GM18951 (cell line): Measurements from ENCODE around the gene MC1R.
"Not testable (repeated sequence)": the region's sequence is repeated elsewhere in the genome, so short reads cannot be mapped to it uniquely, and the experiment has no call there.

ENCODE experiments used
- POLR2A ChIP-seq: IDR thresholded peaks from 4 replicates; pipeline ENCODE4 v1.6.1; 2011; ENCODE audit warnings: mild to moderate bottlenecking; ENCODE audit not compliant: insufficient read length, insufficient read depth; ENCODE audit errors: extremely low read depth
- in situ Hi-C: fragments of 300-500 bp; cut with MboI; formaldehyde crosslinking; loops from one replicate; pipeline ENCODE4 v1.12.0; 2022; ENCODE audit warnings: low sequenced_read_pairs, mixed read lengths, inconsistent platforms; ENCODE audit not compliant: unreplicated experiment

The MC1R gene

GRCh38 chr16:89913408-89914387, 5.0 kb upstream of the MC1R start:
- in situ Hi-C loops, result no loop called here

DNA sequence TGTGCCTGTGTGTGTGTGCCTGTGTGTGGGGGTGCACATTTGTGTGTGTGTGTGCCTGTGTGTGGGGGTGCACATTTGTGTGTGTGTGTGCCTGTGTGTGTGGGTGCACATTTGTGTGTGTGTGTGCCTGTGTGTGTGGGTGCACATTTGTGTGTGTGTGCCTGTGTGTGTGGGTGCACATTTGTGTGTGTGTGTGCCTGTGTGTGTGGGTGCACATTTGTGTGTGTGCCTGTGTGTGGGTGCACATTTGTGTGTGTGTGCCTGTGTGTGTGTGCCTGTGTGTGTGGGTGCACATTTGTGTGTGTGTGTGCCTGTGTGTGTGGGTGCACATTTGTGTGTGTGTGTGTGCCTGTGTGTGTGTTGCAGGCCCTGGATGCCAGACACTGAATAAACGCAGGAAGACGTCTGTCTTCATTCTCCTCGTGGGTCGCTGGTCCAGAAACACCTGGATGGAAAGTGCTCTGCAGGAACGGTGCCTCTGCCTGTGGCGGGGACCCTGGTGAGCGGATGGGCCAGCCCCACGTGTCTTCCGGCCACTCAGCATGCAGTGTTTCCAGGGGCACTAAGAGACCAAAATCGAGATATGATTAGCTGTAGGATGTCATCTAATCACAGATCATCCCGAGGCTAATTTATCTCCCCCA, 3.9 kb upstream of the MC1R start:
- in situ Hi-C loops, result not testable (repeated sequence)

More at GRCh38 chr16:89913408-89914387, 5.0 kb upstream of the MC1R start:
- TF ChIP-seq POLR2A, result no peak

GRCh38 chr16:89915303-89916232, 3.1 kb upstream of the MC1R start:
- TF ChIP-seq POLR2A, result no peak

DNA sequence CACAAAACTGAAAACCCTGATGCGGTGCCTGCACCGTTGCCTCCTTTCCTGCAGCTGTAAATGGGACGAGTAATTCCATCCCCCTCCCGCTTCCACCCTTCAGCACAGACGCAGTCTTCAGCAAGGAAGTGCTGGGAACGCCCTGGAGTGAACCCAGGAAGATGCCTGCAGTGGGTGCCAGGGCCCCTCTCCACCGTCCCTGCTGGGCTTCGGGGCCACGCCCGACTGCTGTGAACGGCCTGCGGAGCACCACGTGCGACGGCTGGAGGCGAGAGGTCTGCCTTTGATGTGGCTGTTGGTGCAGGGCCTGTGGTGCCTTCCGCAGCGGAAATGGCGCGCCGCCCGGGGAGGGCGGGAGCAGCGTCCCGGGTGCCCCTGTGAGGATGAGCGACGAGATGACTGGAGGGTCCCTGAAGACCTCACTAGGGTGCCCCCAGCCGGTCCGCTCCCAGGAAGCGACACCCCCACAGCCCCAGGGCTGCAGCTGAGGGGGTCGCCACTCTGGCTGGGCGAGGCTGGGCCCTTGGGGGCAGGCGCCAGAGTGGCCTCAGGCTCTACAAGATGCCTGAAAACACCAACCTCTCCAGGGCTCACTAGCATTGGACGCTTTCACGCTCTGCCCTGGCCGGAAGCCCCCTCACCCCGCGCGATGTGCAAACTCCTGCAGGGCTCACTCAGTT, 749 bp upstream of the MC1R start:
- peak; percentile 52 for TF ChIP-seq POLR2A
- in situ Hi-C loops, result no loop called here

More at GRCh38 chr16:89915303-89916232, 3.1 kb upstream of the MC1R start:
- in situ Hi-C loops, result no loop called here

- in situ Hi-C loops, result no loop called here
- no peak for TF ChIP-seq POLR2A
Measured at GRCh38 chr16:89919535-89920406, 1.1 kb downstream of the MC1R start.

DNA sequence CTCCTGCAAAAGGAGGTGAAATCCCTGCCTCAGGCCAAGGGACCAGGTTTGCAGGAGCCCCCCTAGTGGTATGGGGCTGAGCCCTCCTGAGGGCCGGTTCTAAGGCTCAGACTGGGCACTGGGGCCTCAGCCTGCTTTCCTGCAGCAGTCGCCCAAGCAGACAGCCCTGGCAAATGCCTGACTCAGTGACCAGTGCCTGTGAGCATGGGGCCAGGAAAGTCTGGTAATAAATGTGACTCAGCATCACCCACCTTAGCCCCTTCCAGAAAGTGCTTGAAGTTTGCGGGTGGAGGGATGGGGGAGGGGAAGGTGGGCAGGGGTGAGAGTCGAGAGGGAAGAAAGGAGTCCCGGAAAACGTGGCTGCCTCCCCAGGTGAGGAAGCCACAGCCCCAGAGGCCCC, 2.1 kb downstream of the MC1R start:
- no peak for TF ChIP-seq POLR2A
- in situ Hi-C loops, result no loop called here

GRCh38 chr16:89921131-89921701, 2.6 kb downstream of the MC1R start:
- in situ Hi-C loops, result no loop called here
- no peak for TF ChIP-seq POLR2A

DNA sequence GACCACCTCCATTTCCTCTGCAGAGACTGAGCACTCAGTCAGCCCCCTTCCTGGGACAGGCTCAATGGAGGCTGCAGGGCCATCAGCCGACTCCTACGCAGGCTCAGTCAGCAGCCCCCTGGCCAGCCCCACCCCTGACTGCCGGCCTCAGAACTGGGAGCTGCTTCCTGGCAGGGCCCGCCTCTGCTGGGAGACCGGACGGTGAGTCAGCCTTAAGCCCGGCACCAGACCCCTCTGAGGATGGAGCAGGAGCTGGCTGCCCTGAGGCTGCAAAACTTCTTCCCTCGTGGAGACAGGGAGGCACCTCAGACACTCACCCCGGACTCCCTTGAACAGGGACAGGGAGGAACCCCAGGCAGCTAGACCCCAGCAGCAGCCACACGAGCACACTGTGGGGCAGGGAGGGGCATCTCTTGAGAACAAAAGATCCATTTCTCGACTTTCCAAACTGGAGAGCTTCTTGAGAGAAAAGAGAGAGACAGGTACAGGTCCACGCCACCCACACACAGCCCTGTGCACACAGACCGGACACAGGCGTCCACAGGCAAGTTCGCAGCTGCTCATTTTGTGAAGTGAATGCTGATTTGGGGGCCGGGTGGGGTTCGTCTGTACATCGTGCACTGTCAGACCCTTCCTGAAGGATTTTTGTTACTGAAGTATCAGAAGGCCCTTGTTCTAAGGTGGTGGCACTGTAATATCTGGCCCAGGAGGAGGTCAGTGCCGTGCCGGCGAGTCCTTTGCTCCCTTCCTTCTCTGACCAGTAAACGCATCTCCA, 3.2 kb downstream of the MC1R start:
- in situ Hi-C loops, result no loop called here
- TF ChIP-seq POLR2A, result no peak

DNA sequence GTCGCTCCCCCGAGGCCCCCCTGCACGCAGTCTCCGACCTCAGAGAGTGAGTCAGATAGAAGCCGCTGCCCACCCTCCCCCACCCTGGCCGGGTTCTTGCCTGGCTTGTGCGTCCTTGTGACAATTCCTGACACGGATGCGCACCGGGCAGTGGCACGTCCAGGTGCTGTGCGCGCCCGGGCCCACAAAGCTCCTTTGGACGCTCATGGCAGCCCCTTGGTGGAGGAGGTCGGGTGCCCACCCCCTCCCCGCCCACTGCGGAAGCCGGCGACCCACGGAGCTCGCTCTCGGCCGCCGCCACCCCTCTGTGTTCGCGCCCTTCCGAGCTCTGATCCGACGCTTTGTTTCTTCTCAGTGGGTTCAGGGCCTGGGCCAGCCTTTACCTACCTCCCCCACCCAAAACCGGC, 3.8 kb downstream of the MC1R start:
- TF ChIP-seq POLR2A, result no peak
- in situ Hi-C loops, result no loop called here

DNA sequence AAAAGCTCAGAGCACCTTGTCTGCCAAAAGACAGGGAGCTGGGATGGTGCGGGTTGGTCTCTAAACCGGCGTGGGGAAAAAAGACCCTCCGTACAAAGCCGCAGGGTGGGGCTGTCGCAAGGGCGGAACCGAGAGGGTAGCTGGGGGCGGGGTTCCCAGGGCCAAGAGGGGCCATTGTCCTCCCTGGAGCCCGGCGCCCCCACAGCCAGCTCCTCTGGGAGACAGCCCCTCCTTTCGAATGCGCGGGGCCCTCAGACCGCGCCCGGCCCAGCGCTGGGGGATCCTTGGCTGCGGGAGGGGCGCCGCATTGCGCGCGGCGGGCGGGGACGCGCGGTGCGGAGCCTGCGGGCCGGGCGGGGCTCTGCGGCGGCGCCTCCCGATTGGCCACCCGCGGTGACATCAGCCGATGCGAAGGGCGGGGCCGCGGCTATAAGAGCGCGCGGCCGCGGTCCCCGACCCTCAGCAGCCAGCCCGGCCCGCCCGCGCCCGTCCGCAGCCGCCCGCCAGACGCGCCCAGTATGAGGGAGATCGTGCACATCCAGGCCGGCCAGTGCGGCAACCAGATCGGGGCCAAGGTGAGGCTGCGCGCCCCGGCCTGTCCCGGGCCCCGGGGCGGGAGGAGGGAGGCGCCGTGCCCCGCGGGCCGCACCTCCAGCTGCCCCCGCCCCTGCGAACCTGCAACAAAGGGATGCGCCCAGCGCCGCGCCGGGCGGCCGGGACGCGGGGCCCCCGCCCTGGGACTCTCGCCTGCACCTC, 4.4 kb downstream of the MC1R start, which contains the start of gene TUBB3:
TUBB3 (plus strand) TSS at position 459 of the 756 bp plus-strand sequence; CDS start at position 519, 60 bp downstream.
- in situ Hi-C loops, result no loop called here
- TF ChIP-seq POLR2A, result peak; percentile 63
